Progenitor cell of endocrine pancreas (in vitro differentiated cells): ENCODE measurements around the gene BMP5. TPM values are rescaled to one million over a fixed set of nuclear protein-coding genes. Genes with fewer than 3 reads are reported as not detected.

Experiments
- DNase-seq: peaks from one replicate; pipeline ENCODE4 v3.0.0; 2021; ENCODE audit warnings: low spot score; ENCODE audit not compliant: unreplicated experiment
- H3K27ac Mint-ChIP-seq: 2 replicates; pipeline ENCODE4 v1.8.0; 2021; ENCODE audit warnings: mild to moderate bottlenecking, moderate library complexity, mixed read lengths
- H3K27me3 Mint-ChIP-seq: 2 replicates; pipeline ENCODE4 v1.8.0; 2021; ENCODE audit warnings: mixed read lengths
- H3K36me3 Mint-ChIP-seq: 2 replicates; pipeline ENCODE4 v1.8.0; 2022; ENCODE audit warnings: mixed read lengths; ENCODE audit not compliant: insufficient read depth
- H3K4me1 Mint-ChIP-seq: 2 replicates; pipeline ENCODE4 v1.8.0; 2021; ENCODE audit warnings: low read depth, mixed read lengths
- H3K4me3 Mint-ChIP-seq: 2 replicates; pipeline ENCODE4 v1.8.0; 2021; ENCODE audit warnings: low read depth, mild to moderate bottlenecking, moderate library complexity, mixed read lengths
- H3K9me3 Mint-ChIP-seq: 2 replicates; pipeline ENCODE4 v1.8.0; 2021; ENCODE audit warnings: low read depth, mixed read lengths
- CTCF ChIP-seq: fragments of 200-600 bp; sonication (generic); IDR thresholded peaks from one replicate; pipeline ENCODE4 v1.5.0; 2021; ENCODE audit warnings: antibody characterized with exemption, mild to moderate bottlenecking; ENCODE audit not compliant: unreplicated experiment
- total RNA-seq: library from RNA; stranded (reverse); gene quantifications from 2 replicates; pipeline ENCODE4 v1.2.1, GENCODE V29; 2021

The BMP5 gene
- total RNA-seq, 1 donor from 2014 or later: 0.91 TPM

- no peaks in the 10 kb centered on the region for H3K36me3 Mint-ChIP-seq
- no peak for TF ChIP-seq CTCF
- no peak overlapping the region for H3K27ac Mint-ChIP-seq
- no peak for DNase-seq
- no peak overlapping the region for H3K4me3 Mint-ChIP-seq
- H3K9me3 Mint-ChIP-seq: peaks cover 9% of the 10 kb centered on the region
- peaks cover 5% of the 10 kb centered on the region for H3K27me3 Mint-ChIP-seq
- H3K4me1 Mint-ChIP-seq: peaks cover 26% of the 10 kb centered on the region
Observed at GRCh38 chr6:55898342-55898741, 23.0 kb upstream of the BMP5 start.

- DNase-seq: no peak
- Mint-ChIP-seq H3K36me3 (no peaks in the 10 kb centered on the region), H3K27ac (no peak overlapping the region), H3K9me3 (peaks cover 9% of the 10 kb centered on the region), H3K4me3 (no peak overlapping the region), H3K4me1 (peaks cover 19% of the 10 kb centered on the region), H3K27me3 (peaks cover 10% of the 10 kb centered on the region)
- TF ChIP-seq CTCF: no peak
Observed at GRCh38 chr6:55897346-55897745, 22.0 kb upstream of the BMP5 start.

- peaks cover 9% of the 10 kb centered on the region for H3K9me3 Mint-ChIP-seq
- peaks cover 10% of the 10 kb centered on the region for H3K27me3 Mint-ChIP-seq
- no peak for TF ChIP-seq CTCF
- H3K4me3 Mint-ChIP-seq: no peak overlapping the region
- no peak for DNase-seq
- peaks cover 10% of the 10 kb centered on the region for H3K4me1 Mint-ChIP-seq
- H3K27ac Mint-ChIP-seq: no peak overlapping the region
- no peaks in the 10 kb centered on the region for H3K36me3 Mint-ChIP-seq
Observed at GRCh38 chr6:55895972-55896730, 20.8 kb upstream of the BMP5 start.

GRCh38 chr6:55892749-55893357, 17.5 kb upstream of the BMP5 start:
- no peak for TF ChIP-seq CTCF
- Mint-ChIP-seq H3K9me3 (peaks cover 9% of the 10 kb centered on the region), H3K27me3 (peaks cover 10% of the 10 kb centered on the region), H3K4me1 (peaks cover 7% of the 10 kb centered on the region), H3K4me3 (no peak overlapping the region), H3K27ac (no peak overlapping the region), H3K36me3 (no peaks in the 10 kb centered on the region)
- no peak for DNase-seq

GRCh38 chr6:55888917-55889316, 13.5 kb upstream of the BMP5 start:
- Mint-ChIP-seq H3K36me3 (no peaks in the 10 kb centered on the region), H3K4me3 (no peak overlapping the region), H3K9me3 (no peaks in the 10 kb centered on the region), H3K27me3 (peaks cover 7% of the 10 kb centered on the region), H3K4me1 (peaks cover 1% of the 10 kb centered on the region), H3K27ac (no peak overlapping the region)
- no peak for DNase-seq
- TF ChIP-seq CTCF: no peak
